GM19395 (cell line): ENCODE measurements around the gene ANXA8.

Source experiments
- ATAC-seq: cut with Tn5 transposase; IDR thresholded peaks from one replicate; pipeline ENCODE4 v1.9.1; 2021; ENCODE audit warnings: mild to moderate bottlenecking, moderate library complexity; ENCODE audit not compliant: unreplicated experiment

Gene ANXA8

GRCh38 chr10:47449102-47449978 is 34.6 kb downstream of the ANXA8 start:
- ATAC-seq: no peak

GRCh38 chr10:47447705-47448104 is 36.2 kb downstream of the ANXA8 start:
- no peak for ATAC-seq

- ATAC-seq: no peak
Measured at GRCh38 chr10:47447209-47447608, 36.7 kb downstream of the ANXA8 start.

- ATAC-seq: no peak
Measured at GRCh38 chr10:47445720-47446119, 38.2 kb downstream of the ANXA8 start.

GRCh38 chr10:47444047-47444446 is 39.9 kb downstream of the ANXA8 start:
- ATAC-seq: no peak

- no peak for ATAC-seq
Measured at GRCh38 chr10:47443145-47443544, 40.8 kb downstream of the ANXA8 start.

GRCh38 chr10:47442351-47442750 is 41.6 kb downstream of the ANXA8 start:
- ATAC-seq: no peak

- ATAC-seq: no peak
Measured at GRCh38 chr10:47441938-47442337, 42.0 kb downstream of the ANXA8 start.

GRCh38 chr10:47440207-47440606 is 43.7 kb downstream of the ANXA8 start:
- no peak for ATAC-seq

- no peak for ATAC-seq
Measured at GRCh38 chr10:47438857-47439474, 44.9 kb downstream of the ANXA8 start.

- ATAC-seq: no peak
Measured at GRCh38 chr10:47435081-47435480, 48.8 kb downstream of the ANXA8 start.

GRCh38 chr10:47425813-47426419 is 58.0 kb downstream of the ANXA8 start:
- ATAC-seq: no peak

GRCh38 chr10:47424231-47424630 is 59.7 kb downstream of the ANXA8 start:
- no peak for ATAC-seq

- no peak for ATAC-seq
Measured at GRCh38 chr10:47423476-47423875, 60.4 kb downstream of the ANXA8 start.

GRCh38 chr10:47421057-47421952 is 62.6 kb downstream of the ANXA8 start:
- no peak for ATAC-seq

- no peak for ATAC-seq
Measured at GRCh38 chr10:47420305-47421056, 63.4 kb downstream of the ANXA8 start.

GRCh38 chr10:47419421-47419820 is 64.5 kb downstream of the ANXA8 start:
- no peak for ATAC-seq

- ATAC-seq: no peak
Measured at GRCh38 chr10:47418966-47419365, 64.9 kb downstream of the ANXA8 start.

GRCh38 chr10:47418321-47418720 is 65.6 kb downstream of the ANXA8 start:
- no peak for ATAC-seq
